Keratinocyte (primary cell): ENCODE measurements around the gene RUSC2. TPM values are rescaled to one million over a fixed set of nuclear protein-coding genes. Genes with fewer than 3 reads are reported as not detected.
"Not testable (repeated sequence)": the region's sequence is repeated elsewhere in the genome, so short reads cannot be mapped to it uniquely, and the experiment has no call there.

Experiments
- DNase-seq: peaks from one replicate; pipeline ENCODE4 v3.0.0-alpha.2; 2011; ENCODE audit warnings: low read depth, missing footprints, low spot score
- FAIRE-seq: peaks from 2 replicates; lab custom pipeline; 2011; peaks lifted over from hg19 to GRCh38; lab: Jason Lieb, UNC
- H2AFZ ChIP-seq: 2 replicates; pipeline ENCODE4 v1.6.0; 2012; ENCODE audit warnings: low read length, control low read depth, inconsistent platforms; ENCODE audit not compliant: control insufficient read depth
- H3K27ac ChIP-seq: 2 replicates; pipeline ENCODE4 v1.5.1; 2011; ENCODE audit warnings: low read length; ENCODE audit not compliant: control insufficient read depth, insufficient read depth
- H3K27me3 ChIP-seq: 3 replicates; pipeline ENCODE4 v1.6.0; 2011; ENCODE audit warnings: low read length; ENCODE audit not compliant: control insufficient read depth, insufficient read depth; ENCODE audit errors: extremely low read depth
- H3K36me3 ChIP-seq, 2 experiments: 2 replicates in 1 of 2; 3 replicates in 1 of 2; pipeline ENCODE4 v1.5.1; 2011; ENCODE audit warnings: low read length in 2 of 2, mild to moderate bottlenecking in 1 of 2; ENCODE audit not compliant: control insufficient read depth in 2 of 2, insufficient read depth in 2 of 2; ENCODE audit errors: extremely low read depth in 1 of 2
- H3K4me1 ChIP-seq: 3 replicates; pipeline ENCODE4 v1.5.1; 2011; ENCODE audit warnings: low read length; ENCODE audit not compliant: control insufficient read depth, insufficient read depth; ENCODE audit errors: extremely low read depth
- H3K4me2 ChIP-seq: 3 replicates; pipeline ENCODE4 v1.6.0; 2011; ENCODE audit warnings: low read depth, low read length; ENCODE audit not compliant: control insufficient read depth, insufficient read depth; ENCODE audit errors: extremely low read depth
- H3K4me3 ChIP-seq, 3 experiments: fragments of 200-600 bp in 1 of 3; sonication (generic) in 1 of 3; 2 replicates in 2 of 3; 3 replicates in 1 of 3; pipeline ENCODE4 v1.5.1; 2011 to 2016; ENCODE audit warnings: low read length in 3 of 3, mild to moderate bottlenecking in 3 of 3, control low read depth in 2 of 3, inconsistent platforms in 1 of 3, low read depth in 1 of 3, mixed read lengths in 1 of 3, mixed run types in 1 of 3, moderate library complexity in 1 of 3; ENCODE audit not compliant: control insufficient read depth in 2 of 3, insufficient read depth in 2 of 3; ENCODE audit errors: extremely low read depth in 1 of 3
- H3K79me2 ChIP-seq: 2 replicates; pipeline ENCODE4 v1.6.0; 2012; ENCODE audit warnings: low read length; ENCODE audit not compliant: control insufficient read depth, insufficient read depth
- H3K9ac ChIP-seq: 3 replicates; pipeline ENCODE4 v1.6.0; 2011; ENCODE audit warnings: low read length; ENCODE audit not compliant: control insufficient read depth, insufficient read depth; ENCODE audit errors: extremely low read depth
- H3K9me1 ChIP-seq: 3 replicates; pipeline ENCODE4 v1.6.0; 2011; ENCODE audit warnings: low read length; ENCODE audit not compliant: control insufficient read depth, insufficient read depth; ENCODE audit errors: extremely low read depth
- H3K9me3 ChIP-seq: 2 replicates; pipeline ENCODE4 v1.5.1; 2012; ENCODE audit warnings: low read depth, low read length; ENCODE audit not compliant: control insufficient read depth
- H4K20me1 ChIP-seq: 3 replicates; pipeline ENCODE4 v1.6.0; 2011; ENCODE audit warnings: low read length; ENCODE audit not compliant: control insufficient read depth, insufficient read depth; ENCODE audit errors: extremely low read depth
- CTCF ChIP-seq, 3 experiments: IDR thresholded peaks in 1 of 3; conservative IDR thresholded peaks in 1 of 3; optimal IDR thresholded peaks in 1 of 3; 2 replicates in 2 of 3; 3 replicates in 1 of 3; pipeline versions ENCODE3 to v1.5.1; 2011; ENCODE audit warnings: low read length in 3 of 3, mild to moderate bottlenecking in 3 of 3, moderate library complexity in 2 of 3, control low read depth in 1 of 3, inconsistent platforms in 1 of 3; ENCODE audit not compliant: insufficient read depth in 2 of 3; ENCODE audit errors: extremely low read depth in 1 of 3
- EZH2 ChIP-seq: IDR thresholded peaks from one replicate; pipeline ENCODE4 v1.6.1; 2012; ENCODE audit warnings: inconsistent platforms, mild to moderate bottlenecking, low read length, moderate library complexity
- dilution Hi-C: fragments of 300-500 bp; cut with MboI; formaldehyde crosslinking; loops from one replicate; pipeline ENCODE4 v1.7.0; 2020; ENCODE audit warnings: low sequenced_read_pairs; ENCODE audit not compliant: extremely low pct_ligation_motif_present
- polyA plus RNA-seq, 5 experiments: library from polyadenylated mRNA; depleted of rRNA in 3 of 5; stranded (reverse) in 3 of 5; stranded (forward) in 1 of 5; unstranded in 1 of 5; fragments of >200 nt; gene quantifications; 1 replicate in 1 of 5; 2 replicates in 3 of 5; 3 replicates in 1 of 5; pipeline versions ENCODE4 v1.2.1 to v1.2.3, GENCODE V29; 2011 to 2012; ENCODE audit warnings: missing spikeins in 2 of 5, low read depth in 1 of 5, low replicate concordance in 1 of 5

The RUSC2 gene
- polyA plus RNA-seq, 1 donor (not counting 4 experiments of a cell fraction or from before 2014, with no cell fraction given): 4.2 TPM

GRCh38 chr9:35490910-35491465 lies 1.1 kb downstream of the RUSC2 start:
- H3K9me3 ChIP-seq: no peaks in the 10 kb centered on the region
- peaks cover 0 to 1% of the 10 kb centered on the region in 2 experiments for H3K36me3 ChIP-seq
- H3K4me2 ChIP-seq: peak overlapping the region; percentile 95
- no peaks in the 10 kb centered on the region for H3K27me3 ChIP-seq
- no peak for DNase-seq
- H3K9me1 ChIP-seq: no peaks in the 10 kb centered on the region
- H2AFZ ChIP-seq: peak overlapping the region; percentile 93
- no peaks in the 10 kb centered on the region for H4K20me1 ChIP-seq
- dilution Hi-C loops: no loop called here
- H3K79me2 ChIP-seq: peaks cover 55% of the 10 kb centered on the region
- H3K4me1 ChIP-seq: peaks cover 19% of the 10 kb centered on the region
- H3K9ac ChIP-seq: peak overlapping the region; percentile 85
- peak overlapping the region; percentile 80 for H3K27ac ChIP-seq
- TF ChIP-seq CTCF (optimal IDR thresholded peaks at IDR 0.05 in 1 of 3, IDR thresholded peaks at IDR 0.05 in 1 of 3, conservative IDR thresholded peaks at IDR 0.05 in 1 of 3; ENCODE audit: extremely low read depth in 1 of 3, insufficient read depth in 2 of 3, low read length in 3 of 3): no peak
- no peak for TF ChIP-seq EZH2
- peak overlapping the region; percentile 67 to 81 (median 71) for H3K4me3 ChIP-seq
- no peak for FAIRE-seq

- H3K9ac ChIP-seq, H4K20me1 ChIP-seq, H3K27ac ChIP-seq, H3K4me2 ChIP-seq, H3K9me1 ChIP-seq, H3K36me3 ChIP-seq, H3K4me3 ChIP-seq, dilution Hi-C loops, H2AFZ ChIP-seq, FAIRE-seq, DNase-seq, H3K9me3 ChIP-seq, H3K27me3 ChIP-seq: not testable (repeated sequence)
- Histone ChIP-seq H3K4me1 (peaks cover 19% of the 10 kb centered on the region), H3K79me2 (peaks cover 76% of the 10 kb centered on the region)
These were observed 3.2 kb downstream of the RUSC2 start for GRCh38 chr9:35493119-35493518.

GRCh38 chr9:35495984-35496383 lies 6.1 kb downstream of the RUSC2 start:
- Histone ChIP-seq H3K27me3 (no peaks in the 10 kb centered on the region), H3K4me1 (peaks cover 19% of the 10 kb centered on the region), H3K36me3 (peaks cover 0 to 2% of the 10 kb centered on the region in 2 experiments), H3K27ac (no peak overlapping the region), H3K4me2 (no peak overlapping the region), H3K4me3 (no peak overlapping the region), H3K9me1 (no peaks in the 10 kb centered on the region), H3K9me3 (no peaks in the 10 kb centered on the region), H2AFZ (no peak overlapping the region), H3K79me2 (peaks cover 66% of the 10 kb centered on the region), H4K20me1 (no peaks in the 10 kb centered on the region), H3K9ac (no peak overlapping the region)
- DNase-seq (no peak), FAIRE-seq (no peak)
- TF ChIP-seq EZH2 (no peak), CTCF (optimal IDR thresholded peaks at IDR 0.05 in 1 of 3, IDR thresholded peaks at IDR 0.05 in 1 of 3, conservative IDR thresholded peaks at IDR 0.05 in 1 of 3; ENCODE audit: extremely low read depth in 1 of 3, insufficient read depth in 2 of 3, low read length in 3 of 3) (no peak)
- dilution Hi-C loops: no loop called here

GRCh38 chr9:35498245-35498644 lies 8.3 kb downstream of the RUSC2 start:
- DNase-seq, H3K36me3 ChIP-seq, H3K27ac ChIP-seq, FAIRE-seq, H3K4me2 ChIP-seq, H4K20me1 ChIP-seq, H3K9ac ChIP-seq, H3K9me1 ChIP-seq, H3K4me1 ChIP-seq, H3K4me3 ChIP-seq, H3K9me3 ChIP-seq, H2AFZ ChIP-seq, dilution Hi-C loops, H3K27me3 ChIP-seq: not testable (repeated sequence)
- H3K79me2 ChIP-seq: peaks cover 58% of the 10 kb centered on the region
